ENCODE measurements around the gene IL17RB.

DNA sequence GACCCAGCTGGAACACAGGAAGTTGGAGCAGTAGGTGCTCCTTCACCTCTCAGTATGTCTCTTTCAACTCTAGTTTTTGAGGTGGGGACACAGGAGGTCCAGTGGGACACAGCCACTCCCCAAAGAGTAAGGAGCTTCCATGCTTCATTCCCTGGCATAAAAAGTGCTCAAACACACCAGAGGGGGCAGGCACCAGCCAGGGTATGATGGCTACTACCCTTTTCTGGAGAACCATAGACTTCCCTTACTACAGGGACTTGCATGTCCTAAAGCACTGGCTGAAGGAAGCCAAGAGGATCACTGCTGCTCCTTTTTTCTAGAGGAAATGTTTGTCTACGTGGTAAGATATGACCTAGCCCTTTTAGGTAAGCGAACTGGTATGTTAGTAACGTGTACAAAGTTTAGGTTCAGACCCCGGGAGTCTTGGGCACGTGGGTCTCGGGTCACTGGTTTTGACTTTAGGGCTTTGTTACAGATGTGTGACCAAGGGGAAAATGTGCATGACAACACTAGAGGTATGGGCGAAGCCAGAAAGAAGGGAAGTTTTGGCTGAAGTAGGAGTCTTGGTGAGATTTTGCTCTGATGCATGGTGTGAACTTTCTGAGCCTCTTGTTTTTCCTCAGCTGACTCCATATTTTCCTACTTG lies 11.9 kb downstream of the IL17RB start:
- TF ChIP-seq, protein P1, sequence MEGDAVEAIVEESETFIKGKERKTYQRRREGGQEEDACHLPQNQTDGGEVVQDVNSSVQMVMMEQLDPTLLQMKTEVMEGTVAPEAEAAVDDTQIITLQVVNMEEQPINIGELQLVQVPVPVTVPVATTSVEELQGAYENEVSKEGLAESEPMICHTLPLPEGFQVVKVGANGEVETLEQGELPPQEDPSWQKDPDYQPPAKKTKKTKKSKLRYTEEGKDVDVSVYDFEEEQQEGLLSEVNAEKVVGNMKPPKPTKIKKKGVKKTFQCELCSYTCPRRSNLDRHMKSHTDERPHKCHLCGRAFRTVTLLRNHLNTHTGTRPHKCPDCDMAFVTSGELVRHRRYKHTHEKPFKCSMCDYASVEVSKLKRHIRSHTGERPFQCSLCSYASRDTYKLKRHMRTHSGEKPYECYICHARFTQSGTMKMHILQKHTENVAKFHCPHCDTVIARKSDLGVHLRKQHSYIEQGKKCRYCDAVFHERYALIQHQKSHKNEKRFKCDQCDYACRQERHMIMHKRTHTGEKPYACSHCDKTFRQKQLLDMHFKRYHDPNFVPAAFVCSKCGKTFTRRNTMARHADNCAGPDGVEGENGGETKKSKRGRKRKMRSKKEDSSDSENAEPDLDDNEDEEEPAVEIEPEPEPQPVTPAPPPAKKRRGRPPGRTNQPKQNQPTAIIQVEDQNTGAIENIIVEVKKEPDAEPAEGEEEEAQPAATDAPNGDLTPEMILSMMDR (IDR thresholded peaks at IDR 0.05; ENCODE audit: control extremely low read depth in 1 of 3, insufficient read depth in 1 of 3, low read depth in 1 of 3, low read length in 3 of 3): peak in 1 of 3 experiments; percentile 35; a peak in 1 of 4 replicates
- no peak for TF ChIP-seq POLR2A (IDR thresholded peaks at IDR 0.05; ENCODE audit: control extremely low read depth in 1 of 2, low read depth in 2 of 2, low read length in 2 of 2)
- no peak for TF ChIP-seq CEBPB (IDR thresholded peaks at IDR 0.05; ENCODE audit: low read depth, low read length)
- TF ChIP-seq, protein P2, sequence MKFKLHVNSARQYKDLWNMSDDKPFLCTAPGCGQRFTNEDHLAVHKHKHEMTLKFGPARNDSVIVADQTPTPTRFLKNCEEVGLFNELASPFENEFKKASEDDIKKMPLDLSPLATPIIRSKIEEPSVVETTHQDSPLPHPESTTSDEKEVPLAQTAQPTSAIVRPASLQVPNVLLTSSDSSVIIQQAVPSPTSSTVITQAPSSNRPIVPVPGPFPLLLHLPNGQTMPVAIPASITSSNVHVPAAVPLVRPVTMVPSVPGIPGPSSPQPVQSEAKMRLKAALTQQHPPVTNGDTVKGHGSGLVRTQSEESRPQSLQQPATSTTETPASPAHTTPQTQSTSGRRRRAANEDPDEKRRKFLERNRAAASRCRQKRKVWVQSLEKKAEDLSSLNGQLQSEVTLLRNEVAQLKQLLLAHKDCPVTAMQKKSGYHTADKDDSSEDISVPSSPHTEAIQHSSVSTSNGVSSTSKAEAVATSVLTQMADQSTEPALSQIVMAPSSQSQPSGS (IDR thresholded peaks at IDR 0.05; ENCODE audit: low read length): no peak
- TF ChIP-seq CHD2 (IDR thresholded peaks at IDR 0.05; ENCODE audit: low read length): no peak
- no peak for TF ChIP-seq POLR2AphosphoS5 (IDR thresholded peaks at IDR 0.05; ENCODE audit: low read depth, low read length)
- no peak for TF ChIP-seq SRF (IDR thresholded peaks at IDR 0.05; ENCODE audit: low read depth, low read length)
- TF ChIP-seq YY1 (IDR thresholded peaks at IDR 0.05; ENCODE audit: low read depth, low read length): no peak
- peak in 1 of 2 experiments; percentile 19; a peak in 2 of 4 replicates for TF ChIP-seq RAD21 (IDR thresholded peaks at IDR 0.05 in 1 of 2, conservative IDR thresholded peaks at IDR 0.05 in 1 of 2; ENCODE audit: low read depth in 2 of 2, low read length in 2 of 2)
- no peak for TF ChIP-seq JUND (IDR thresholded peaks at IDR 0.05; ENCODE audit: low read length)
- no peak for TF ChIP-seq ZNF274 (IDR thresholded peaks at IDR 0.05; ENCODE audit: borderline replicate concordance, extremely low read depth, low read length)
- TF ChIP-seq CHD1 (IDR thresholded peaks at IDR 0.05; ENCODE audit: low read depth, low read length): no peak
